Measurements from ENCODE around the gene CCDC106.
A peak's percentile ranks its signal among the peaks of the same experiment; 100 is the strongest.

The CCDC106 gene

DNA sequence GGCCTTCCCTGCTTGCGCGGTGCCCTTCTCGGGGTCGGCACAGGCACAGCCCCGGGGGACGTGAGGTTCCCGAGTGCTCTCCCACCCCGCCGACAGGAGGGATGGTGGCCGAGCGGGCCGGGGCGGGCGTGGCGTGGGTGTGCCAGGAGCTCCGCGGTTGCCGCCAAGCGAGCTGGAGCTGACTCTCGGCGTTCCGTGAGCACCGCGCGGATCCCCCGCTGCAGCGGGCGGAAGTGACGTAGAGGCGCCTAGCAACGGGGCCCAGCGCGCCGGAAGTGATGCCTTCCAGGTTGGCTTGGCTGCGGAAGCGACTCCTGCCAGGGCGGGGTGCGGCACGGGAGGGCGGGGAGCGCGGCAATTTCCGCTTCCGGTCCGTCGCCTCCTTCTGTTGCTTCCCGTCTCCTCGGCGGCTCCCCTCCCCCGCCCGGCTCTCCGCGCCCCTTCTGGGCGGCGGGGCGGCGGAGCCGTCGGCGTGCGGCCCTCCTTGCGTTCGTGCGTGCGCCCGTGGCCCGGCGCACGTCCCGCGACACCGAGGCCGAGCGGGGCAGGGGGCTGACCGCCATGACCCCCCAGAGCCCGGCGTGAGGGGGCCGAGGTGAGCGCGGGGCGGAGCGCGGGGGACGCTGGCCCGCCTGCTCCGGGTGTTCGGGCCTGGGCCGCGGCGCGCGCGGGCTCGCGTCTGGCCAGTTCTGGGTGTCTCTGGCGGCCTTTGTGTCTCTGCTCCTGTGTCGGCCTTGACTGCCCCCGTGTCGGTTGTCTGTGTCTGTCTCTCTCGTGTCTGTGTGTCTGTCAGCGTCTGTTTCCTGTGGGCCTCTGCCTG is 27.0 kb downstream of the CCDC106 start, which contains the start of gene EPN1 (continued):
- TF ChIP-seq ZNF664 (tag by site-specific recombination; IDR thresholded peaks at IDR 0.05): no peak
- no peak for TF ChIP-seq ZNF223 (tag by site-specific recombination; IDR thresholded peaks at IDR 0.05)
- 0 out of 2 replicates have a peak, but pooled peaks have one; percentile 58 for TF ChIP-seq ZNF391 (tag by site-specific recombination; IDR thresholded peaks at IDR 0.05; ENCODE audit: borderline replicate concordance, low read depth)
- TF ChIP-seq ZNF426 (tag by site-specific recombination; IDR thresholded peaks at IDR 0.05): no peak
- TF ChIP-seq ZNF366 (tag by site-specific recombination; conservative IDR thresholded peaks at IDR 0.05): no peak
- TF ChIP-seq ZNF394 (tag by site-specific recombination; IDR thresholded peaks at IDR 0.05; ENCODE audit: borderline replicate concordance): no peak
- TF ChIP-seq ZNF140 (tag by site-specific recombination; IDR thresholded peaks at IDR 0.05): no peak
- no peak for TF ChIP-seq BCL11B (tag by site-specific recombination; IDR thresholded peaks at IDR 0.05; ENCODE audit: low read depth)
- TF ChIP-seq REPIN1 (tag by site-specific recombination; IDR thresholded peaks at IDR 0.05; ENCODE audit: low read depth): no peak
- TF ChIP-seq ZNF76 (tag by site-specific recombination; IDR thresholded peaks at IDR 0.05; ENCODE audit: borderline replicate concordance, low read depth): no peak; the same call in 1 of the 2 replicates
- no peak for TF ChIP-seq ZNF146 (tag by site-specific recombination; IDR thresholded peaks at IDR 0.05)
- TF ChIP-seq ZNF677 (tag by site-specific recombination; IDR thresholded peaks at IDR 0.05): peak; percentile 48; the same call in 1 of the 2 replicates
- no peak for TF ChIP-seq ZNF174 (tag by site-specific recombination; IDR thresholded peaks at IDR 0.05)
- no peak for TF ChIP-seq INSM2 (tag by site-specific recombination; IDR thresholded peaks at IDR 0.05)
- peak; percentile 42; the same call in 1 of the 2 replicates for TF ChIP-seq ZSCAN30 (tag by site-specific recombination; IDR thresholded peaks at IDR 0.05)
- TF ChIP-seq ZNF473 (tag by site-specific recombination; IDR thresholded peaks at IDR 0.05): no peak
- peak; percentile 87 for TF ChIP-seq KLF8 (tag by site-specific recombination; IDR thresholded peaks at IDR 0.05)
- TF ChIP-seq ZNF148 (tag by site-specific recombination; IDR thresholded peaks at IDR 0.05; ENCODE audit: borderline replicate concordance): no peak
- TF ChIP-seq ZNF16 (tag by site-specific recombination; IDR thresholded peaks at IDR 0.05; ENCODE audit: low read depth): no peak
- no peak for TF ChIP-seq RBAK (tag by site-specific recombination; IDR thresholded peaks at IDR 0.05)
- TF ChIP-seq ZNF239 (tag by site-specific recombination; IDR thresholded peaks at IDR 0.05): no peak
- TF ChIP-seq ZIC2 (tag by site-specific recombination; IDR thresholded peaks at IDR 0.05): peak; percentile 39
- TF ChIP-seq ZNF433 (tag by site-specific recombination; IDR thresholded peaks at IDR 0.05; ENCODE audit: low read depth): no peak
- TF ChIP-seq, protein P1, sequence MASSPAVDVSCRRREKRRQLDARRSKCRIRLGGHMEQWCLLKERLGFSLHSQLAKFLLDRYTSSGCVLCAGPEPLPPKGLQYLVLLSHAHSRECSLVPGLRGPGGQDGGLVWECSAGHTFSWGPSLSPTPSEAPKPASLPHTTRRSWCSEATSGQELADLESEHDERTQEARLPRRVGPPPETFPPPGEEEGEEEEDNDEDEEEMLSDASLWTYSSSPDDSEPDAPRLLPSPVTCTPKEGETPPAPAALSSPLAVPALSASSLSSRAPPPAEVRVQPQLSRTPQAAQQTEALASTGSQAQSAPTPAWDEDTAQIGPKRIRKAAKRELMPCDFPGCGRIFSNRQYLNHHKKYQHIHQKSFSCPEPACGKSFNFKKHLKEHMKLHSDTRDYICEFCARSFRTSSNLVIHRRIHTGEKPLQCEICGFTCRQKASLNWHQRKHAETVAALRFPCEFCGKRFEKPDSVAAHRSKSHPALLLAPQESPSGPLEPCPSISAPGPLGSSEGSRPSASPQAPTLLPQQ (tag by site-specific recombination; IDR thresholded peaks at IDR 0.05): peak; percentile 70
- TF ChIP-seq, protein P2, sequence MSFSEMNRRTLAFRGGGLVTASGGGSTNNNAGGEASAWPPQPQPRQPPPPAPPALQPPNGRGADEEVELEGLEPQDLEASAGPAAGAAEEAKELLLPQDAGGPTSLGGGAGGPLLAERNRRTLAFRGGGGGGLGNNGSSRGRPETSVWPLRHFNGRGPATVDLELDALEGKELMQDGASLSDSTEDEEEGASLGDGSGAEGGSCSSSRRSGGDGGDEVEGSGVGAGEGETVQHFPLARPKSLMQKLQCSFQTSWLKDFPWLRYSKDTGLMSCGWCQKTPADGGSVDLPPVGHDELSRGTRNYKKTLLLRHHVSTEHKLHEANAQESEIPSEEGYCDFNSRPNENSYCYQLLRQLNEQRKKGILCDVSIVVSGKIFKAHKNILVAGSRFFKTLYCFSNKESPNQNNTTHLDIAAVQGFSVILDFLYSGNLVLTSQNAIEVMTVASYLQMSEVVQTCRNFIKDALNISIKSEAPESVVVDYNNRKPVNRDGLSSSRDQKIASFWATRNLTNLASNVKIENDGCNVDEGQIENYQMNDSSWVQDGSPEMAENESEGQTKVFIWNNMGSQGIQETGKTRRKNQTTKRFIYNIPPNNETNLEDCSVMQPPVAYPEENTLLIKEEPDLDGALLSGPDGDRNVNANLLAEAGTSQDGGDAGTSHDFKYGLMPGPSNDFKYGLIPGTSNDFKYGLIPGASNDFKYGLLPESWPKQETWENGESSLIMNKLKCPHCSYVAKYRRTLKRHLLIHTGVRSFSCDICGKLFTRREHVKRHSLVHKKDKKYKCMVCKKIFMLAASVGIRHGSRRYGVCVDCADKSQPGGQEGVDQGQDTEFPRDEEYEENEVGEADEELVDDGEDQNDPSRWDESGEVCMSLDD (tag by site-specific recombination; IDR thresholded peaks at IDR 0.05): peak; percentile 92
- TF ChIP-seq ZNF747 (tag by site-specific recombination; IDR thresholded peaks at IDR 0.05): no peak
- TF ChIP-seq ZNF621 (tag by site-specific recombination; IDR thresholded peaks at IDR 0.05): no peak
- TF ChIP-seq, protein P3, sequence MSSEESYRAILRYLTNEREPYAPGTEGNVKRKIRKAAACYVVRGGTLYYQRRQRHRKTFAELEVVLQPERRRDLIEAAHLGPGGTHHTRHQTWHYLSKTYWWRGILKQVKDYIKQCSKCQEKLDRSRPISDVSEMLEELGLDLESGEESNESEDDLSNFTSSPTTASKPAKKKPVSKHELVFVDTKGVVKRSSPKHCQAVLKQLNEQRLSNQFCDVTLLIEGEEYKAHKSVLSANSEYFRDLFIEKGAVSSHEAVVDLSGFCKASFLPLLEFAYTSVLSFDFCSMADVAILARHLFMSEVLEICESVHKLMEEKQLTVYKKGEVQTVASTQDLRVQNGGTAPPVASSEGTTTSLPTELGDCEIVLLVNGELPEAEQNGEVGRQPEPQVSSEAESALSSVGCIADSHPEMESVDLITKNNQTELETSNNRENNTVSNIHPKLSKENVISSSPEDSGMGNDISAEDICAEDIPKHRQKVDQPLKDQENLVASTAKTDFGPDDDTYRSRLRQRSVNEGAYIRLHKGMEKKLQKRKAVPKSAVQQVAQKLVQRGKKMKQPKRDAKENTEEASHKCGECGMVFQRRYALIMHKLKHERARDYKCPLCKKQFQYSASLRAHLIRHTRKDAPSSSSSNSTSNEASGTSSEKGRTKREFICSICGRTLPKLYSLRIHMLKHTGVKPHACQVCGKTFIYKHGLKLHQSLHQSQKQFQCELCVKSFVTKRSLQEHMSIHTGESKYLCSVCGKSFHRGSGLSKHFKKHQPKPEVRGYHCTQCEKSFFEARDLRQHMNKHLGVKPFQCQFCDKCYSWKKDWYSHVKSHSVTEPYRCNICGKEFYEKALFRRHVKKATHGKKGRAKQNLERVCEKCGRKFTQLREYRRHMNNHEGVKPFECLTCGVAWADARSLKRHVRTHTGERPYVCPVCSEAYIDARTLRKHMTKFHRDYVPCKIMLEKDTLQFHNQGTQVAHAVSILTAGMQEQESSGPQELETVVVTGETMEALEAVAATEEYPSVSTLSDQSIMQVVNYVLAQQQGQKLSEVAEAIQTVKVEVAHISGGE (tag by site-specific recombination; conservative IDR thresholded peaks at IDR 0.05; ENCODE audit: low read depth): peak; percentile 98
